NT2/D1 (cell line): ENCODE data around the gene HJURP.

Experiments used
- SUZ12 ChIP-seq: IDR thresholded peaks from 2 replicates; pipeline ENCODE4 v1.6.1; 2011; ENCODE audit not compliant: insufficient read length, insufficient read depth; ENCODE audit errors: extremely low read depth
- YY1 ChIP-seq: IDR thresholded peaks from 2 replicates; pipeline ENCODE4 v1.6.1; 2011; ENCODE audit not compliant: insufficient read length, insufficient read depth
- ZNF274 ChIP-seq: IDR thresholded peaks from 2 replicates; pipeline ENCODE4 v1.6.1; 2011; ENCODE audit warnings: mild to moderate bottlenecking, low read depth, low read length

GRCh38 chr2:233832414-233832813 is 21.9 kb downstream of the HJURP start:
- TF ChIP-seq ZNF274 (no peak), YY1 (no peak), SUZ12 (no peak)
